HL-60/S4 treated with phorbol 12-myristate 13-acetate at 8.2 ng/mL for 4 days and 3 days (cell line): ENCODE data around the gene AGBL1.

Experiments used
- in situ Hi-C: fragments of 300-500 bp; cut with MboI; formaldehyde crosslinking; loops from 2 replicates; pipeline ENCODE4 v1.15.0; 2022; ENCODE audit warnings: low sequenced_read_pairs

The AGBL1 gene

DNA sequence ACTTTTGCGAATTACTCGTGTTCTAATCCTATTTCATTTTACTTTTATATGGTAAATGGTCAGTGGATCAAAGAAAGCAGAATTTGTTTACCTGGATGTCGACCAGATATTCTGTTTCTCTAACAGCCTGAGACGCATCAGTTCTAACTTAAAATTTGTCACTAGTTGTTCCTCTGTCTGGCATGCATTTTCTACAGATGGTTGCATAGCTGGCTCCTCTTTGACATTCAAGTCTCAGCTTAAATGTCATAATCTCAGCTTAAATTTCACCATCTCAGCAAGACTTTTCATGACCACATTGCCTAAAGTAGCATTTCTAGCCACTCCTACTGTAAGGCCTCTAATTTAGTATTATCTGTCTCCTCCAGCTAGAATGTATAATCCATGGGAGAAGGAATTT, 609.3 kb downstream of the AGBL1 start:
- in situ Hi-C loops = no loop called here

DNA sequence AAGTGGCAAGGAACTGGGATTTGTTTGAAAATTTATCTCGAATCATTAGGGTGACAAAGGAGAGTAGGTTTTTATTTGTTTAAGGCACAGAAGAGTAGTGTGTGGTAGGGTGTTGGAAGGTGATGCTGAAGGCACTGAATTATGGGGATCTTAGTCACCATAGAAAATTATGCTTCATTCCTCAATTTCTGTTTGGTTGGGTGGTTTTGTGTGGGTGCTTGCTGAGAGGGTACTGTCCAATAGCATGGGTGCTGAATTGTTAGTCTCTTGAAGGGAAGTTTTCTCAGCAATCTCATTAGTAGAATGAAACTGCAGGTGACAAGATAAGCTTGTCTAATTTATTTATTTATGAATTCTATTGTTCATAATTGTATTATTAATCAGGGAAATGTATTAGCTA, 610.9 kb downstream of the AGBL1 start:
- in situ Hi-C loops = no loop called here

DNA sequence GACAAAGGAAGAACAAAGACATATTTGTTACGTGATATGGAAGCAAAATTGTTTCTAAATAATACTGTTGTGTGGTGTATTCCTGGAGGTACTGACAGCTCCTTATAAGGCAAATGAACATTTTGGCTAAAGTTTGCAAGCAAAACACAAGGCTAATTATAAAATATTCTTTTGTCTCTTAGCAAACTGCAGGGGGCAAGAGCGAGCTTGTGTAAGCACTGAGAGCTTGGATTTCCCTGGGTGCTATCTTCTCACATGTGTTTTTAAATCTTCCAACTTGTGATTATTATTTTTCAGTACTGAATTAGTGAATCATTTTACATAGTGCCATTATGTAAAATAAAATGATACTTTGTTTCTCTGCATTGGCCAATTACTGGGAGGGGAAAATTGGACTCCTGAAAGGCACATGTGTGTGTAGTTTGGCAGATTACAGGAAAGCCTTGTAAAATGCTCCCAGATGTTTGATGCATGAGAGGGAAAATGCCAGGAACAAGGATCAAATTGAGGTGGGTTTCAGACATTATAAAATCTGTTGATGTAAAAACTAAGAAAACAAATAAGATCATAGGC, 611.5 kb downstream of the AGBL1 start:
- in situ Hi-C loops = no loop called here

DNA sequence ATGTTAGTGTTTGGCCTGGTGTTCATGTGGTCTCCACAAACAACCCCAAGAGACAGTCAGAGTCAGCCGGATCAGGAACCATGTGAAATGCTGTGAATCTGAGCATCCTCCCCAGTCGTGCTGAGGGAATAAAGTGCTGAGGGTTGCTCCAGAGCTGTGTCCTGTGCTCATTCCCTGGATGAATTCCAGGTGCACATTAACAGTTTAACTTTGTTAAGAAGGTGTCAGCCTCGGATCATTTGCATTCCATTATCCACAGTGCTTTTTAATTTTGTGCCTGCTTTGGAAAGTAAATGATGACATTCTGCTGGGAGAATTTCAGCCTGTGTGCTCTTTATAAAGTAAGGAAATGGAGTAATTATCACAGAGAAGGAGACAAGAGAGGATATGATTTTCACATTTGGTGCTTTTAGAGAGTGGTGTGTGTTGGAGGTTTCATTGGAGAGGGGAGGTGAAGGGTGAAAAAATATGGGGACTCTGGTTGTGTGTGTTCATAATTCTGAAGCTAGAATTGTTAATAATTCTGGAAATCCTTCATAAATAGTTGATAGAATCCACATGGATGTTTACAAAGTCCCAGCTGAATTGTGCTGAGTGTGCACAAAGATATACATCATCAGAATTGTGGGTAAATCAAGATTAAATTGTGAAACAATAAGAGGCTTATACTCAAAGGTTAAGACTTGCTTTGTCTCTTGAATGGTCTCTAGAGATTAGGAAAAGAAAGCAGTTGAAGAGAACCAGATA, 621.4 kb downstream of the AGBL1 start:
- in situ Hi-C loops = no loop called here

DNA sequence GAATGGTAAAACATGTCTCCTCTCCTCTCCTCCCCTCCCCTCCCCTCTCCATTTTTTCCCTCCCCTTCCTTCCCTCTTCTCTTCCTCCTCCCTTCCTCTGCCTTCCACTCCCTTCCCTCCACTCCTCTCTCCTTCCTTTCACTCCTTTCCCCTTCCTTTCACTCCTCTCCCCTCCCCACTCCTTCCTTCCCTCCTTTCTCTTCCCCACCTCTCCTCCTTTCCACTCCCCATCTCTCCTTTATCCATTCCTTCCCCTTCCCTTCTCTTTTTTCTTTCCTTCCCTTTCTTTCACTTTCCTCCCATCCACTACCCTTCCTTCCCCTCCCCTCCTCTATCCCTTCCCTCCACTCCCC, 621.9 kb downstream of the AGBL1 start:
- in situ Hi-C loops = no loop called here

DNA sequence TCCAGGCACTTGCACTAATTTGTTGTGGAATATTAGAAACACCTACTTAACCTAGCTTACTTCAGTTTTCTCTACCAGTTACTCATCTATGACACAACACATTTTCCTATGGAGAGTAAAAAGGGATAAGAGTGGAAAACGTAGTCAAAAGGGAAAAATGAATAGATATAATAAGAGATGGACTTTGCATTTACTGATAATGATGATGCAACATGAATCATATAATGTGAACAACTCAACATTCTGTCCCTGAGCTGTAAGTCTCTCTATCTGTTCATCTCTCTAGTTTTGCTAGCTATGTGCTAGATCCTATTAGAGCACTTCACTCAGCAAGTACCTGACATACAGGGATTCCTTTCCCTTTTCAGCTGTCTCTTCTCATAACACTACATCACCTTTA, 627.1 kb downstream of the AGBL1 start:
- in situ Hi-C loops = no loop called here

DNA sequence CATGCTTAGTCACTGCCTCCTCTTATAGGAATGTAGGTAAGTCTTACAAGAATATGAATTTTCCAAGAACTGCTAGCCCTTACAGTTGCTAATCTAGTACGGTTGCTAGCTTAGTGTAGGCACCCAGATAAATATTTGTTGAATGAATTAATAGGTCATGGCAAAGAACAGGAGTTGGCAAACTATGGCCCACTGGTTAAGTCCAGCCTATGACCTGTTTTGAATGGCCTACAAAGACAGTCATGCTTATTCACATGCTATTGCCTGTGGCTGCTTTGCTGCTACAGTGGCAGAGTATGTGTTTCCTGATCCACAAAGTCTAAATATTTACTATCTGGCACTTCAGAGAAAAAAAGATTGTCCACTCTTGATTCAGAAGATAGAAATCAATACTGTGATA, 631.8 kb downstream of the AGBL1 start:
- in situ Hi-C loops = no loop called here

DNA sequence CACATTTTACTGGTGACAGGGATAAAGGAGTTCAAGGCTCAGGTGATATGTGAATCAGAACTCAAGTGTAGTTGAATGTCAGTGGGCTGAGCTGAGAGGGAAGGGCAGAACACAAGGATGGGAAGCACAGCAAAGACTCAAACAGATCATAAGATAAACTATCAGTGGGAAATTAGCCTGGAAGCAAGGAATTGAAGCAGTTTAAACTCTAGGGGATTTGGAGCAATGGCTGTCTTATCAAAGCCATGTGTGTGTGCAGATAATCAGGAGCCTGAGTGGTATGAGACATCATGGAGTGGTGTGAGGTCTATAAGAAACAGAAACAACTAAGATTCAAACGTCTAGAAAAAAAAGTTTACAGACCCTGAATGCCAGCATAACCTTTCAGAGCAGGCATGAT, 634.6 kb downstream of the AGBL1 start:
- in situ Hi-C loops = no loop called here

DNA sequence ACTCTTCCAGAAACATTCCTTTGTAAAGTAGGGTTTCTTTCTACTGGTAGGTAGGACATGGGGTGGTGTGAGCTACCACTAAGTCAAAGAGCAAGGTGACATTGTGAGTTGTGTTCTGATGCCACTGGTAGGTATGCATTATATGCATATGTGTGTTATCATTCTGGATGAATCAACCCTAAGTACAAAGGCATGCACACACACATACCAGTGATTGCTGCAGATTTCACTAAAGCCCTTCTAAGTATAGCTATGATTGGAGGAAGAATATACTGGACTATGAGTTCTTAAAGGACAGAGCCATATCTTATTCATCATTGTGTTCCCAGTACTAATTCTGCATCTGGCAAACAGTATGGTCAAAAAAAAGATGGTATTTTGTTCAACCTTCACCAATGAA, 646.0 kb downstream of the AGBL1 start:
- in situ Hi-C loops = loop anchor here (25.0 kb wide), 1 partner anchor 863 kb away; no protein-coding TSS in a partner anchor

DNA sequence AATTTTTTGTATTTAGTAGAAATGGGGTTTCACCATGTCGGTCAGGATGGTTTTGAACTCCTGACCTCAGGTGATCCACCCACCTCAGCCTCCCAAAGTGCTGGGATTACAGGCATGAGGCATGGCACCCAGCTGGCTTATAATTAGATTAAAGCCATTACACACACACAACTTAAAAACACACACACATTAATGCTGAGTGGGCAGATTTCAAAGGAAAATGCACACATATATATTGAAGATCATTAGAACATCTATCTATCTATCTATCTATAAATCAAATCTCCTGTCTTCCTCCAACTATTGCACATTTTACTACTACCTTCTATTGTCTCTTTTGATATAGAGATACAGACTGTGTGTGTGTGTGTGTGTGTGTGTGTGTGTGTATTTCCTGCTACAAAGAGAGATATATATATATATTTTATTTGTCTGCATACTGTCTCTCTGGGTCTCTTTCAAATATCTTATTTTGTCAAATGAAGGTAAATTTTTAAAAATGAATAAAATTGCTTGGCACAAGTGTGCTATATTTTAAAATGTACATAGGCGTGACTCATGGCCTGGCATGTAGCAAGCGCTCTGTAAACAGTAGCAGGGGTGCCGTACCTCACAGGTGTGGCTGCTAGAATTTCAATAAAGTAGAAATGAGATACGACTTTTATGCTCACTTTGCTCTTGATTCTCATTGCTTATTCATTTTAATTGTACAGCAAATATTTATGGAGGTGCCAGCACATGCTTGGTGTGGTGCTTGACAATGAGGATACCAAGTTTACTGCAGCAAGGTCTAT, 655.8 kb downstream of the AGBL1 start:
- in situ Hi-C loops = loop anchor here (25.0 kb wide), 1 partner anchor 873 kb away; no protein-coding TSS in a partner anchor

DNA sequence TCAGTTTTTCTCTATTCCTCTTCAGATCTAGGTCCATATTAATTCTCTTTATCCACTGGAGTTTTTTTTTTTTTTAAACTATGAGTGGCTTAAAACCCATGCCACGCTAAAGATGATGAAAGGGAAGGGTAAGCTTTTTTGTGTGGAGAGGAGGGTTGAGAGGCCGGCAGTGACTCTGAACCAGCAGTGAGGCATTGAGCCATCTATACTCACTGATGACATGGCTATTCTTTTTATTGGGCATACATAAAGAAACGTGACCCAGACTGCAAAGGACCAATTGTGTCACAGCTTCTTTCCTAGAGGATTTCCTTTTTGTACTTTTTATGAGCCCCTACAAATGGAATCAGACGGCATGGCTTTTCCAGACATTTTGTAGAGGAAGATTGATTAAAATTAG, 662.2 kb downstream of the AGBL1 start:
- in situ Hi-C loops = loop anchor here (25.0 kb wide), 1 partner anchor 880 kb away; no protein-coding TSS in a partner anchor

DNA sequence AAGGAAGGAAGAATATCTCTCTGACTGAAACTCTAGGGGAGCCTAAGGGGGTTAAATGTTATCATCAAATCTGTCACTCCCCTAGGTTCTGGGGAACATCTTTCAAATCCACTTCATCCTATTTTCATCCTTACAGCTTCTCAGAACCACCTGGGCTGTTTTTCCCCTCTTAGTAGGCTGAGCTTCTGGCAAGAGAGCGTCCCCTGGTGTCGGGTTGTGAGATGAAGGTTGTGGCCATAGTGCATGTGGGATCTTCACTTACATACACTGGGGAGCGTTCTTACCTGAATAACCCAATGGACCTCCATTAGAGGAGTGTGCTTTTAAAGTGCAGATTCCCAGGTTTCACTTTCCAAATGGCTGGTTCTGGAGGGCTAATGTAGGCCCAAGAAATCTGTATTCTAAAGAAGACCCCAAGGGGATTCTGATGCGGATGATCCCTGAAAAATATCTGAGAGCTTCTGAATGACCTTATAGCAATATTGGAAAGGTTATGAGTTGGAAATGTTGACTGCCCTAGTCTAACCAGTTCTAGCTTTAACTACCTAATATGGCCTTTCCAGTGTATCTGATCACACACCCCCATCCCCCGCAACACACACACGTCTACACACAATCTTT, 663.7 kb downstream of the AGBL1 start:
- in situ Hi-C loops = loop anchor here (25.0 kb wide), 1 partner anchor 881 kb away; no protein-coding TSS in a partner anchor

DNA sequence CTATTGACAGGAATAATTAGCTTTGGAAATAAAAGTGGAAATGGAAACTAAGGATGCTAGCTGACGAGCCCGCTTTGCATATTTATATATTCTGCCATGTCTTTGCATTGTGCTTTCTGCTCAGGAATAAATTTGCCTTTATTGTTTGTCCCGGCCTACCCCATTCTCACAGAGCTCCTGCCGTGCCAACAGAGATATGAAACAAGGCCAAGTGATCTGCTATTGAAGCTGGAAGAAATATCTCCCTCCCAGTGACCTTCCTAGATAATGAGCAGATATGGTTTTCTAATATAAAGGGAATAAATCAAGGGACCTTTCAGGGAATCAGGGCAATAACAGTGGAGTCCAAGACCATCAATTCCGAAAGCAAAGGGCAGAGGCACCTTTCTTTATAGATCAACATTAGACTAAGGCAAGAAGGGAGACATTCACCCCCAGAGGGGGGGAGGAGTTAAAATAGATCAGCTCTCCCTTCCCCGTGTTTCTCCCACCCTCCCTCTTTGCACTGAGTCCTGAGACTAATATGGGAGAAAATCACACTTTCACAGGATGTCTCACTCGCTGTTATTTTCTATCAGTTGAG, 664.6 kb downstream of the AGBL1 start:
- in situ Hi-C loops = loop anchor here (25.0 kb wide), 1 partner anchor 882 kb away; no protein-coding TSS in a partner anchor

DNA sequence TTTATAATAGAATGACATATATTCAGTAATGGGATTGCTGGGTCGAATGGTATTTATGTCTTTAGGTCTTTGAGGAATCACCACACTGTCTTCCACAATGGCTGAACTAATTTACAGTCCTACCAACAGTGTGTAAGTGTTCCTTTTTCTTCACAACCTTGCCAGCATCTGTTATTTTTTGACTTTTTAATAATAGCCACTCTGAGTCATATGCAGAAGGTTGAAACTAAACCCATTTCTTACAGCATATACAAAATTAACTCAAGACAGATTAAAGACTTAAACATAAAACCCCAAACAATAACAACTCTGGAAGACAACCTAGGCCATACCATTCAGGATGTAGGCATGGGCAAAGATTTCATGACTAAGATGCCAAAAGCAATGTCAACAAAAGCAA, 671.4 kb downstream of the AGBL1 start:
- in situ Hi-C loops = no loop called here

DNA sequence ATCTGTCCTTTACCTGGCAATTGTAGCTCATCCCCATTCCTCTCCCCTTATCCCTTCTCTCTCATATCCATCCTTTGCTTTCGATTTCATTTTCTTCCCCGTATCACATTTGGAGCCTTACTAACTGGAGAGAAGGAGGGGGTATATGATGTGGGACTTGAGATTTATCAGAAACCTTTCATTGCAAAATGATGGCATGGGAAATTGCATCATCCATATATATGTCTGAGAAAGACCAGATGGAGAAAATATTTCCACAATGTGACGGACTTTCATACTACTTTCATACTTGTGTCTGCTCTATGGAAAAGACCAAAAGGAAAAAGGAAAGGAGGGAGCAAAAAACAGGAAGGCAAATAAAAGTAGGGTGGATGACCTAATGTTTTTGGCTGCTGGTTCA, 675.2 kb downstream of the AGBL1 start:
- in situ Hi-C loops = no loop called here

DNA sequence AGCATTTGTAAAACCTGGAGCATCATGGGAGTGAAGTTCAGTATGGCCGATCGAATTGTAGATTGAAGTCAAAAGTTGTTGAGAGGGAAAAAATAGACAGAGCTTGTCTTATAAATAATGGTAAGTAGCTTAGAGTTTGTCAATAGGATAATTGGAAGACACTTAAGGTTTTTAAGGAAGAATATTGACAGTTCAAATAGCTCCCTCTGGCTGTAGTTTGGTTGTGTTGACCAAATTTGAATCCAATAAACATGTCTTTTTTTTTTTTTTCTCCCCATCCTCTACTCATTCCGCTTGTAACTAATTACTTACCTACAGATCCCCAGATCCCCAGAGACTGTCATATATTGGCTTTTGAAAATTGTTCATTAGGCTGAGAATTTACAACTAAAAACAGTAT, 677.0 kb downstream of the AGBL1 start:
- in situ Hi-C loops = no loop called here

DNA sequence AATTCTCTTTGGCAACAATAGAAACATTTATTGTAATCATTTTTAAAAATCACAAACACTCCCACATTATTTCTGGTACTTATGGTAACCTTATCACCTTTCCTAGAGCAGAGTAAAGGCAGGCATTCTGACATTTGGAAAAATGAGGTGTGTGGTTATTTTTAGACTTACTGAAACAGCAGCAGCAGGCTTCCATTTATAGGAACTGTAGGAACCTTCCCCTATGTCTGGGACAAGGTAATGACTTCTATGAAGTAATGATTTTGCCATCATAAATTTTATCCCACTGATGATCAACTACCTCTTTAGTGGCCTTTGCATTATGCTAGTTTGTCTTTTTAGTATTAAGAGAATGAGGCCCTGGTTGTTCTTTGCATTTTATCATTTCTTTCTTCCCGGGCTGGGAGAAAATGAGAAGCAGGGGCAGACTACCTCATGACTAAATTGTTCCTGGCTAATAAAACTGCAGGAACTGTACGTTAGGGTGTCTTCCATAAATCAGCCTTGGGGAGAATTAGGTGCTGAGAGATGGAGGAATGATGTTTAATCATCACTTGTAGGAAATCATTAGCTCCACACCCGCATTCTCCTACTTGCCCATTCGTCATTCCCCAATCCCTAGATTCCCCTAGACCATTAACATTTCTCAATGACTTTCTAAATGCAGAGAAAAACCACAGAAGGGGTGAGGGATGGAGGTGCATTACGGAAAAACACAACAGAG, 680.3 kb downstream of the AGBL1 start:
- in situ Hi-C loops = no loop called here

DNA sequence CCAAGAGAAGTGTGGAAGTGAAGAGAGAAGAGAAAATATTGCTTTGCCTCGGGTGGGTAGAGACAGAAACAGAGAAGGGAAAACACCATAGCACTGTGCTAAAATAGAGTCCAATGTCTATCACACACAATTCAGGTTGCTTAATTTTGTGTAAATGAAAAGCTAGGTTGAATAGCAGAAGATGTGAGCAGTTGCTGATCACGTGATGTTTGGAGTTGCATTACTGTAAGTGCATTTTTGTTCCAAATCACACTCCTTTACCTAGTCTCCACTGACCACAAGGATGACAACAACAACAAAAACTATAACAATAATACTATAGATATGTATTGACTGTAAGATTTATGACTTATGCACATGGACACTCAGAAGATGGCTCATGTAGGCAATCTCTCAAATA, 683.2 kb downstream of the AGBL1 start:
- in situ Hi-C loops = no loop called here

DNA sequence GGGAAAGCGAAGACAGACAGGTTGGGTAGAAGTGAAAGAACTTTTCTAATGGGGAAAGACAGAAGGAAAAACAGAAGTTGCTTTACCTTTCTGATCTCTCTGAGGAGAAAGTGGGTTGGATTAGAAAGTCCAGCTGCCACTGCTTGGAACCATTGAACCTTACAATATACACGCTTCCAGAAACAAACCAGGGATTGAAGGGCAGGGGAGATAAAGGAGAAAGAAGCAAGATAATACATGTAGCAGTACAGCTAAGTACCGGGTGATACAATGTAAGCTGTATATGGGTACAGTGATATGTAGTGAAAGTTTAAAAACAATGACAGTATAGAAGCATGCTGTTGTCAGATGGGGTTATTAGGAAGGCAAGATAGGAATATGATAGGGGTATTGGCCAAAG, 684.4 kb downstream of the AGBL1 start:
- in situ Hi-C loops = no loop called here

DNA sequence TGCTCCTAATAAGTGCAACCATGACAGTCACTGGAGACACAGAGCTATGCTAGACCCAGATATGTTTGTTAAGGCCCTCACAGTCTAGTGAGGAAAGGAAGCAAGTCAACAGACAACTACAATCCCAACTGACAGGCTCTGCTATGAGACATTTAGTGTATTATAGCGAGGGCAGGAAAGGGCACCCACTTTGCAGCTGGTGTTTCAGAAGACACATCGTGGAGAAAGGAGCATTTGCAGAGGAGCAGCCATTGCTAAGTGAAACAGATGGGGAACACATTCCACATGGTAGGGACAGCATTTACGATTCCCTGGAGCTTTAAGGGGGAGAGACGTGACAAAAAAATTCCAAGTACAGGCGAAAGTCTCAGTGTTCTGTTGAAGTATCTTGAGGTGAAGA, 685.6 kb downstream of the AGBL1 start:
- in situ Hi-C loops = no loop called here
